Heart right ventricle (tissue), 16 donors: ENCODE data around the gene ATG16L1. TPM values are rescaled to one million over a fixed set of nuclear protein-coding genes. Genes with fewer than 3 reads are reported as not detected.

Experiments
- ATAC-seq, 8 donors: fragments of 200-7000 bp; cut with Tn5 transposase; one replicate each; pipeline ENCODE4 v1.9.1; 2020; ENCODE audit warnings: mild to moderate bottlenecking in 8 of 8, moderate library complexity in 8 of 8, moderate number of reproducible peaks in 1 of 8
- DNase-seq, 2 donors: peaks; one replicate each; pipeline ENCODE4 v3.0.0-alpha.2; 2020
- H3K27ac ChIP-seq, 10 donors: fragments of 200-600 bp; sonication (generic) in 2 of 10; one replicate each; pipeline versions ENCODE4 v1.5.0 to v1.8.0; 2020 to 2022; ENCODE audit warnings: mild to moderate bottlenecking in 3 of 10
- H3K27me3 ChIP-seq, 7 donors: fragments of 200-600 bp; one replicate each; pipeline ENCODE4 v1.8.0; 2021 to 2022; ENCODE audit warnings: mild to moderate bottlenecking in 2 of 7
- H3K36me3 ChIP-seq, 9 donors: fragments of 200-600 bp; sonication (generic) in 1 of 9; one replicate each; pipeline versions ENCODE4 v1.5.0 to v1.8.0; 2020 to 2022; ENCODE audit warnings: mild to moderate bottlenecking in 2 of 9
- H3K4me1 ChIP-seq, 9 donors: fragments of 200-600 bp; sonication (generic) in 1 of 9; one replicate each; pipeline versions ENCODE4 v1.5.0 to v1.8.0; 2020 to 2022; ENCODE audit warnings: mild to moderate bottlenecking in 4 of 9
- H3K4me3 ChIP-seq, 10 donors: fragments of 200-600 bp; sonication (generic) in 2 of 10; one replicate each; pipeline versions ENCODE4 v1.5.0 to v1.8.0; 2020 to 2022; ENCODE audit warnings: mild to moderate bottlenecking in 7 of 10, moderate library complexity in 2 of 10
- H3K9me3 ChIP-seq, 11 donors: fragments of 200-600 bp in 10 of 11; sonication (generic) in 2 of 11; one replicate each; pipeline versions ENCODE4 v1.5.0 to v1.8.0; 2013 to 2022; ENCODE audit warnings: mild to moderate bottlenecking in 2 of 11, control low read depth in 1 of 11, moderate library complexity in 1 of 11
- WGBS, 2 donors: extraction: QIAGEN DNeasy Blood & Tissue Kit; methylation state at CpG; one replicate each; pipeline ENCODE4 v1.1.7; 2013; ENCODE audit warnings: inconsistent platforms in 1 of 2; 5-methylcytosine and 5-hydroxymethylcytosine counted together
- intact Hi-C, 10 donors: fragments of 100-400 bp; cut with DNase I; formaldehyde crosslinking; loops; one replicate each; pipeline versions ENCODE4 v1.11.1 to v1.14.2; 2022
- polyA plus RNA-seq, 2 donors: library from polyadenylated mRNA; stranded (reverse); fragments of 200-250 nt; gene quantifications; one replicate each; pipeline ENCODE4 v1.2.3, GENCODE V29; 2013
- total RNA-seq, 10 donors: library from RNA; stranded (reverse); fragmentation: NEBNext Ultra II Directional in 3 of 10; extraction: Animal tissue kit (Norgen Biotek cat#: 25700) in 3 of 10; gene quantifications; one replicate each; pipeline versions ENCODE4 v1.2.1 to v1.2.4, GENCODE V29; 2021 to 2023
- TF ChIP-seq, protein P1 (sequence below), 9 donors: fragments of 200-600 bp; sonication (generic) in 2 of 9; IDR thresholded peaks; one replicate each; pipeline versions ENCODE4 v1.5.0 to v1.8.0; 2021 to 2022; ENCODE audit warnings: antibody characterized with exemption in 9 of 9, mild to moderate bottlenecking in 5 of 9, moderate library complexity in 1 of 9
- donor health status: Arrhythmogenic right ventricular cardiomyopathy.
- donor health status: ischemic (EF 13 %, LVEDD 7.1; RV severe dilation, severe dysfunction).
- donor health status: healthy with polysubstance abuse.
- donor health status: DM: no; HTN: yes; CAD: no.
- donor health status: DM: no; HTN: no; CAD: no.
- donor health status: ischemic (EF 25% LVEDD 6.9; RV normal size, moderate dysfunction).
- donor health status: ischemic (EF 25% LVEDD 5.7; RV mildly dilated, moderate dysfunction).
- donor health status: healthy.
- donor health status: DM: yes; HTN: yes; CAD: no.
- donor health status: Ischemic cardiomyopathy.
- donor health status: ischemic (EF 35%, LVEDD 5.7; RV mildly dilated, moderate dysfunction).
- donor health status: nonischemic (EF 11% LVEDD 7.7; RV severe dilation, severe dysfunction).
- donor health status: DM: yes; HTN: yes; CAD: no.
- donor health status: PGD.
- donor health status: ischemic (EF 29% LVEDD 5.4; RV normal size, mild dysfunction).
- donor health status: nonischemic (EF 23%, LVEDD 6.1; RV moderate dilation, normal function).

Gene ATG16L1
- total and polyA plus RNA-seq, 12 donors = 7.4 to 19.2 (median 15.5) TPM

DNA sequence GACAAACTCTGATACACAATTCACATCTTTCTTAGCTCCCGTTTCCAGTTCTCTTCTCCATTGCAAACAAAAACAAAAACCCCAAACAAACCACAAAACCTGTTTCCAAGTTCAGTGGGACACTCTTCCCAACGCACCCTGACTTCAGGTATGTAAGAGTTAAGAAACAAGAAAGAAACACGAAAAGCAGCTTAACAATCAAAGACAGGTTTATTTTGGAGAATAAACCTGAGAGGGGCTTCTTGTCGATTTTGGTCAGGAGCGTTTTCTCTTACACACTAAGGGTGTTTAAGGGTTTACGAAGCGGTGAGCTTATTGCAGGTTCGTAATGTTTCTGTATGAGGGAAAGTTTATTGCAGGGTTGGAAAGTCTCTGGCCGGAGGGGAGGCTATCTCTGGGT lies 905 bp upstream of the ATG16L1 start:
- Histone ChIP-seq H3K27me3 (no peaks in the 10 kb centered on the region), H3K4me1 (peaks cover 0 to 61% (median 24%) of the 10 kb centered on the region in 9 donors), H3K4me3 (no peak overlapping the region), H3K27ac (peak overlapping the region in 2 of 10 donors; percentile 85 to 86), H3K36me3 (peaks cover 0 to 20% (median 0%) of the 10 kb centered on the region in 9 donors), H3K9me3 (no peaks in the 10 kb centered on the region)
- no peak for DNase-seq
- TF ChIP-seq, protein P1, sequence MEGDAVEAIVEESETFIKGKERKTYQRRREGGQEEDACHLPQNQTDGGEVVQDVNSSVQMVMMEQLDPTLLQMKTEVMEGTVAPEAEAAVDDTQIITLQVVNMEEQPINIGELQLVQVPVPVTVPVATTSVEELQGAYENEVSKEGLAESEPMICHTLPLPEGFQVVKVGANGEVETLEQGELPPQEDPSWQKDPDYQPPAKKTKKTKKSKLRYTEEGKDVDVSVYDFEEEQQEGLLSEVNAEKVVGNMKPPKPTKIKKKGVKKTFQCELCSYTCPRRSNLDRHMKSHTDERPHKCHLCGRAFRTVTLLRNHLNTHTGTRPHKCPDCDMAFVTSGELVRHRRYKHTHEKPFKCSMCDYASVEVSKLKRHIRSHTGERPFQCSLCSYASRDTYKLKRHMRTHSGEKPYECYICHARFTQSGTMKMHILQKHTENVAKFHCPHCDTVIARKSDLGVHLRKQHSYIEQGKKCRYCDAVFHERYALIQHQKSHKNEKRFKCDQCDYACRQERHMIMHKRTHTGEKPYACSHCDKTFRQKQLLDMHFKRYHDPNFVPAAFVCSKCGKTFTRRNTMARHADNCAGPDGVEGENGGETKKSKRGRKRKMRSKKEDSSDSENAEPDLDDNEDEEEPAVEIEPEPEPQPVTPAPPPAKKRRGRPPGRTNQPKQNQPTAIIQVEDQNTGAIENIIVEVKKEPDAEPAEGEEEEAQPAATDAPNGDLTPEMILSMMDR (IDR thresholded peaks at IDR 0.05) = no peak
- WGBS, 2 donors = 94 to 95% methylated on average over 9 of the region's 9 CpGs
- ATAC-seq = no peak
- intact Hi-C loops = loop anchor here in 9 of 10 donors (2.0 to 10.0 kb wide), 14 partner anchors 153 to 648 kb away; no protein-coding TSS in a partner anchor

DNA sequence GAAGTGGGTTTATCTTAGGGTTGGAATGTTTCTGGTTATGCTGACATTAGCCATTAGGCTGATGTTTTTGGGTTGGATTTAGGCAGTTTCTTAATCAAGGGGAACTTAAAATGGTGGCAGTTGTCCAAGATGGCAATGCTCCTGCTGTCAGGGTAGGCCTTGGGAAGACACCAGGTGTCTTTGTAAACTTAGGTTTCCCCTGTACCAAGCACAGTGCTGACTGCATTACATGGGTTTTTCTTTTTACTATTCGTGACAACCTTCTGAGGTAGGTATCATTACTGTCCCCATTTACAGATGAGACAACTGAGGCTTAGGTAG lies 528 bp upstream of the ATG16L1 start:
- Histone ChIP-seq H3K27me3 (no peaks in the 10 kb centered on the region), H3K4me3 (peak overlapping the region; percentile 80 to 99 (median 96)), H3K36me3 (peaks cover 0 to 23% (median 3%) of the 10 kb centered on the region in 9 donors), H3K4me1 (peaks cover 0 to 61% (median 25%) of the 10 kb centered on the region in 9 donors), H3K9me3 (no peaks in the 10 kb centered on the region), H3K27ac (peak overlapping the region in 9 of 10 donors; percentile 82 to 94 (median 86))
- WGBS, 2 donors = 67 to 72% methylated on average over 1 of the region's 1 CpG
- ATAC-seq (peak in 1 of 8 donors; percentile 7), DNase-seq (no peak)
- TF ChIP-seq, protein P1 (IDR thresholded peaks at IDR 0.05) = no peak
- intact Hi-C loops = loop anchor here in 9 of 10 donors (1.0 to 10.0 kb wide), 15 partner anchors 154 to 649 kb away; no protein-coding TSS in a partner anchor

DNA sequence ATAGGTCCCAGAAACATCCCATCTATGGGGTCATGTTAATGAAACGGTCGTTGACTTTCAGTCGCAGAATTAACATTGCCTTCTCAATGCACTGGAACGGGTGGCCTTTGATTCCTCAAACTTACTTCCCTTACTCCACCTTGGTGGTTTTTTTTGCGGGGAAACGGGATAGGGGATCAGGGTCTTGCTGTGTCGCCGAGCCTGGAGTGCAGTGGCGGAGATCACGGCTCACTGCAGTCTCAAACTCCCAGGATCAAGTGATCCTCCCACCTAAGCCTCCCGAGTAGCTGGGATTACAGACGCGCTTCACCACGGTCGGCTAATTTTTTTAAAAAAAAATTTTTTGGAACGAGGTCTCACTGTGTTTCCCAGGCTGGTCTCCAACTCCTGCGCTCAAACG lies 754 bp downstream of the ATG16L1 start:
- TF ChIP-seq, protein P1 (IDR thresholded peaks at IDR 0.05) = no peak
- no peak for DNase-seq
- Histone ChIP-seq H3K27me3 (no peaks in the 10 kb centered on the region), H3K4me1 (peaks cover 0 to 59% (median 25%) of the 10 kb centered on the region in 9 donors), H3K9me3 (no peaks in the 10 kb centered on the region), H3K36me3 (peaks cover 0 to 36% (median 8%) of the 10 kb centered on the region in 9 donors), H3K27ac (peak overlapping the region in 9 of 10 donors; percentile 82 to 94 (median 86)), H3K4me3 (peak overlapping the region; percentile 80 to 99 (median 96))
- WGBS, 2 donors = 1 to 3% methylated on average over 18 of the region's 18 CpGs
- intact Hi-C loops = loop anchor here in 9 of 10 donors (2.0 to 10.0 kb wide), 12 partner anchors 155 to 650 kb away; no protein-coding TSS in a partner anchor
- ATAC-seq = no peak

DNA sequence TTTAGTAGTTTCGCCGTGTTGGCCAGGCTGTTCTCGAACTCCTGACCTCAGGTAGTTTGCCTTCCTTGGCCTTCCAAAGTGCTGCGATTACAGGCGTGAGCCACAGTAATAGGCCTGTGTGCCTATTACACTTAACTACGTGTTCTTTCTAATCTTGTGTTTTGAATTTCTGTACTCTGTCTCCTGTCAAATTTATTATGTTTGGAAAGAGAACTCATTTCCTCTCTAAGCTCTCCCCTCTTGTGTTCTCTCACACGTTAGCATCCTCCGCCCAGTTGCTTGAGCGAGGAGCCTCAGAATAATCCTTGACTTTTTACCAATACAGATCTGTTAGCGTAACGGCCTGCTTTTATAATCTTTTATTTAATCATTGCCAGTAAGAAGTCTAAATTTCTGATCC lies 3.7 kb downstream of the ATG16L1 start:
- Histone ChIP-seq H3K4me3 (no peak overlapping the region), H3K27ac (no peak overlapping the region), H3K36me3 (peaks cover 0 to 65% (median 22%) of the 10 kb centered on the region in 9 donors), H3K27me3 (no peaks in the 10 kb centered on the region), H3K9me3 (no peaks in the 10 kb centered on the region), H3K4me1 (peaks cover 0 to 32% (median 25%) of the 10 kb centered on the region in 9 donors)
- 86 to 87% methylated on average over 11 of the region's 11 CpGs for WGBS, 2 donors
- intact Hi-C loops = loop anchor here in 5 of 10 donors (10.0 kb wide), 5 partner anchors 160 to 650 kb away; no protein-coding TSS in a partner anchor
- no peak for ATAC-seq
- TF ChIP-seq, protein P1 (IDR thresholded peaks at IDR 0.05) = no peak
- no peak for DNase-seq
